AG04450 (cell line): ENCODE measurements around the gene ZBTB7C. TPM values are rescaled to one million over a fixed set of nuclear protein-coding genes. Genes with fewer than 3 reads are reported as not detected.
A peak's percentile ranks its signal among the peaks of the same experiment; 100 is the strongest.

ENCODE experiments used
- CTCF ChIA-PET: fragments of 300-600, 350-600 bp; formaldehyde crosslinking; extraction: SDS; loops from one replicate; lab custom pipeline; 2022; ENCODE audit warnings: antibody characterized with exemption, inconsistent platforms; lab: Charles Lee
- POLR2A ChIA-PET: fragments of 350-600 bp; formaldehyde crosslinking; extraction: SDS; loops from one replicate; lab custom pipeline; 2021; ENCODE audit warnings: antibody characterized with exemption, inconsistent platforms; lab: Yijun Ruan, JAX
- DNase-seq: peaks from one replicate; pipeline ENCODE4 v3.0.0-alpha.2; 2011; ENCODE audit warnings: low read depth, low spot score
- H3K27ac ChIP-seq: one replicate; pipeline ENCODE4 v1.5.1; 2012; ENCODE audit warnings: low read depth, low read length, control low read depth
- H3K27me3 ChIP-seq: one replicate; pipeline ENCODE4 v1.6.0; 2012; ENCODE audit warnings: low read length; ENCODE audit not compliant: control insufficient read depth, insufficient read depth
- H3K4me3 ChIP-seq: 2 replicates; pipeline ENCODE4 v1.5.1; 2011; ENCODE audit warnings: mild to moderate bottlenecking, low read depth, low read length, control low read depth
- H3K9me3 ChIP-seq: 2 replicates; pipeline ENCODE4 v1.5.1; 2012; ENCODE audit warnings: low read length; ENCODE audit not compliant: control insufficient read depth, insufficient read depth
- CTCF ChIP-seq: IDR thresholded peaks from 2 replicates; pipeline ENCODE4 v1.5.1; 2011; ENCODE audit warnings: low read depth, low read length, control low read depth, inconsistent platforms
- polyA plus RNA-seq: library from polyadenylated mRNA; depleted of rRNA; stranded (reverse); fragments of >200 nt; gene quantifications from 2 replicates; pipeline ENCODE4 v1.2.3, GENCODE V29; 2011

The ZBTB7C gene
- polyA plus RNA-seq, 1 experiment: not detected

- POLR2A ChIA-PET: no interaction called here
- TF ChIP-seq CTCF: no peak
- H3K27ac ChIP-seq: no peak overlapping the region
- CTCF ChIA-PET: interaction anchor here (0.6 to 1.6 kb wide), 9 partner anchors 9 to 439 kb away, joined by 3 to 10 read pairs (median 3); no protein-coding TSS in a partner anchor
- no peak for DNase-seq
- H3K27me3 ChIP-seq: peaks cover 20% of the 10 kb centered on the region
- H3K4me3 ChIP-seq: peak overlapping the region; percentile 60
- H3K9me3 ChIP-seq: no peaks in the 10 kb centered on the region; the same call in 1 of the 2 replicates
Observed at GRCh38 chr18:48007381-48007780, 401.8 kb downstream of the ZBTB7C start.

GRCh38 chr18:48006415-48007175, 402.6 kb downstream of the ZBTB7C start:
- Histone ChIP-seq H3K9me3 (no peaks in the 10 kb centered on the region; the same call in 1 of the 2 replicates), H3K4me3 (no peak overlapping the region), H3K27me3 (peaks cover 20% of the 10 kb centered on the region), H3K27ac (no peak overlapping the region)
- TF ChIP-seq CTCF: no peak
- DNase-seq: no peak
- CTCF ChIA-PET: interaction anchor here (1.4 to 1.6 kb wide), 3 partner anchors 10 to 440 kb away, joined by 8 to 10 read pairs (median 8); no protein-coding TSS in a partner anchor
- POLR2A ChIA-PET: no interaction called here

DNA sequence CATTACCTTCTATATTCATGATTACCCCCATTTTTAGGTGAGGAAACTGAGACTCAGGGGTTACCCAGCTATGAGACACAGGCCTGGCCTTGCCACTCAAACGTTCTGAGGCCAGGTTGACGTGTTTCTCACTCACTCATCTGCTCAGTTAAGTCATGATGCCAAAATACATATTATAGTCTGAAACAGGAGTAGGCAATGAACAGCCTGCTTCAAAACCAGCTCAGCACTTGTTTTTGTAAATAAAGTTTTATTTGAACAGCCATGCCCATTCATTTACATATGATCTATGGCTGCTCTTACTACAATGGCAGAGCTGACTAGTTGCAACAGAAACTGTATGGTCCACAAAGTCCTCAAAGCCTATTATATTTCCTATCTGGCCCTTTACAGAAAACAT, 404.6 kb downstream of the ZBTB7C start:
- no peaks in the 10 kb centered on the region; the same call in 1 of the 2 replicates for H3K9me3 ChIP-seq
- no peak for DNase-seq
- H3K4me3 ChIP-seq: no peak overlapping the region
- POLR2A ChIA-PET: no interaction called here
- H3K27me3 ChIP-seq: peaks cover 17% of the 10 kb centered on the region
- TF ChIP-seq CTCF: no peak
- no peak overlapping the region for H3K27ac ChIP-seq
- CTCF ChIA-PET: no interaction called here

- ChIA-PET POLR2A (no interaction called here), CTCF (no interaction called here)
- H3K27ac ChIP-seq: no peak overlapping the region
- H3K27me3 ChIP-seq: peaks cover 16% of the 10 kb centered on the region
- DNase-seq: no peak
- no peaks in the 10 kb centered on the region; the same call in 1 of the 2 replicates for H3K9me3 ChIP-seq
- TF ChIP-seq CTCF: no peak
- no peak overlapping the region for H3K4me3 ChIP-seq
Observed at GRCh38 chr18:48003426-48004349, 405.5 kb downstream of the ZBTB7C start.
